ENCODE measurements around the gene PREP.
"Not testable (repeated sequence)": the region's sequence is repeated elsewhere in the genome, so short reads cannot be mapped to it uniquely, and the experiment has no call there.

The PREP gene

DNA sequence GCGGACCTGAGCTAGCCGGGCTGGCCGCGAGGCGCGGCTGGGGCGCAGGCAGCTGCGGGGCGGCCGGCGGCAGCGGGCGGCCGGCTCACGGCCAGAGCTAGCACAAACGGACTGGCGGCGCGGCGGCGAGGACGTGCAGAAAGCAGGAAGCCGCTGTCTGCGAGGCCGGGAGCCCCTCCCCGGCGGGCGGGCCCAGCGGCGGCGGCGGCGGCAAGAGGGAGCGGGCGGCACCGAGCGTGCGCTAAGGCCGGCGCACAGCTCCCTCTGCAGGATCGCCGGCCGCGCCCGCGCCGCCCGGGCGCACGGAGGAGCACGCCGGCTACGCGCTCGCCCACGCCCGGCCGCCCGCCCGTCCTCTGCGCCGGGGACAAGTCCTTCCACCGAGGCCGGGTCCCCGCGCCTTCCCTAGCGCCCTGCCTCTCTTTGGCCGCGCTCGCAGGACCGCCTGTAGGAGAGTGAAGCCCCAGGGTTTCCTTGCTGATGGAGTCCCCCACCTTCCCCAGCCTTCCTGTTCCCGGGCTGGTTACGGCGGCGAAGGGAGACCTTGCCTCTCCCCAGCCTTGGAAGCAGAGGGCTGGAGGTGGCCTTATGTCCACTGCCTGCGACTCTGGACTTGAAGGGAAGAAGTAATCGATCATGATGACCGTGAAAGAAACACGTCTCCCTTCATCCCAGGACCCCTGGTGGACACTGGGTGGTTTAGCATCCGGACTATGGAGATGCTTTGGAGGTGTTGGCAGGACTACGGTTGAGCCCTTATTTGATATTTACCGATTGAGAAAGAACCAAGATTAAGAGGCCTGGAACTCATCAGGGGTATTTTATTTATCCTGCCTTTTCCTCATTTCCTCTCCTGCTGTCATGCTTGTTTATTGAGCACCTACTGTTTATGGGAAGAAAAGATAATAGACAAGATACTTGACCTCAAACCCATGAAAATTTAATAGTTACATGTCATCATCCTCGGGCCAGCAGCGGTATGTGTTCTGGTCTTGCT, at the start of gene PREP:
TSS of gene PREP (minus strand) at position 144 of the 997 bp plus-strand sequence. CDS start 191 bp downstream, outside the sequence.
- DNase-seq (ENCODE audit: low spot score) = peak; percentile 81

DNA sequence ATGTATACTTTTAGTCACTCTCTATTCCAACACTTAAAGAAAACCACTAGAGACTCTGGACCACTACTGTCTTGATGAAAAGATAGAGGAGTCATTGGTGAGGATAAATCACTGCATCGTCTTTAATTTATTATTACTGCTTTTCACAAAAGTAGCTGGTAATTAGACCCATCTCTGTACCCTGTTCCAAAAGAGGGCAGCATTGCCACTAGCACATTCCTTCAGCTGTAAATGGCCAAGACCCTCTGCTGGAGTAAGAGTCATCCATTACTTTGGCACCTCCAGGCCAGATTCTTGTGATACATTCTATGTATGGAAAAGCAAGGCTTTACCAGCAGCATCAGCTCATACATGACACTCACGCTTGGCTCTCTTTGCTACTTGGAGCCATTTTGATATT, 49.5 kb upstream of the PREP start:
- no peak for DNase-seq (ENCODE audit: low spot score)

DNA sequence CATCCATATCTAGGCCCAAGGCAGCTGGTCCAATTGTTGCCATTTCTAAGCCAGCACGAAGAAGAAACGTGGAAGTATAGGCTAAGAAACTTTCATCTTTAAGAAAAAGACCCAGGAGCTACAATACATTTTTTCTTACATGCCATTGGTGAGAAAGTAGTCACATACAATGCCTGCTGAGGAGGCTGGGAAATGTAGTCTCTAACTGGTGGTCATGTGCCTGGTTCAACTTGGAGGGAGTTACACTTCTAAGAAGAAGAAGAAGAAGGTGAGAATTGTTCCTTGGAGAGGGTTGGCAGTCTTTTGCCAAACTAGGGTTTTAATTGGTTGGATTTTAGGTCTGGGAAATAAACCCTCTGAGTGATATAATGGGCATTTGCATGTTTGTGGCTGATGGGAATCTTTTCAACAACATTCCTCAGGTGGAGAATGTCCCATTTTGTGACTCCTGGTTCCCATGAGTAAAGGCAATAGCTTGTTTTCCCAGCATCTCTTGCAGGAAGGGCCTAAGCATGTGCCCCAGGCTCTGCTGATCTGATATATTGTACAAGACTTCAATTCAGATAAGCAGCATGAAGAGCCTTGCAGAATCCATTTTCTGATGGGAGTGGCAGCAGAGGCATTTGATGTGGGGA, 47.0 kb upstream of the PREP start:
- DNase-seq (ENCODE audit: low spot score) = no peak

DNA sequence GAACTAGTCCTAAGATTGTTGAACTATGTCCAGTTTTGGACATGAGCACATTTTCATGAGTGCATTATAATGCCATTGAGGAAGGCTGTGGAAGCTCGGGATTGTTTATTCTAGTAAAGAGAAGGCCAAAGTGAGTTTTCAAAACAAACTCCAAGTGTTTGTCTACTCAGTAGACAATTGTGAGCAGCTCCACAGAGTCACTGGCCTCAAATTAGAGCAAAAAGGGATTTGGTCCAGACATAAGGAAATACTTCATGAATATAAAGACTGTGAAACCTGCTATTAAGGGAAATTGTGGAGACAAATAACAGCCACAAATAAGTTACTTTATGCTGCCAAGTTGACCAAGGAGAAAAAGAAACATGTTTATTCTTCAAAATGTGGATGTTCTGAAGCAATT, 42.6 kb upstream of the PREP start:
- DNase-seq (ENCODE audit: low spot score) = no peak

DNA sequence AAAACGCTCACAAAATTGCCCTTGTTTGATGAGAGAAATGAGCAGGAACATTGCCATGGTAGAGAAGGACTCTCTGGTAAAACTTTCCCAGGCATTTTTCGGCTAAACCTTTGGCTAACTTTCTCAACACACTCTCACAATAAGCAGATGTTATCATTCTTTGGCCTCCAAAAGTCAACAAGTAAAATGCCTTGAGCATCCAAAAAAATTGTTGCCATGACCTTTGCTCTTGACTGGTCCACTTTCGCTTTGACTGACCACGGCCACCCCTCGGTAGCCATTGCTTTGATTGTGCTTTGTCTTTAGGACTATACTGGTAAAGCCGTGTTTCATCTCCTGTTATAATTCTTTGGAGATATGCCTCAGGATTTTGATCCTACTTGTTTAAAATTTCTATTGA, 41.1 kb upstream of the PREP start:
- DNase-seq (ENCODE audit: low spot score) = no peak

DNA sequence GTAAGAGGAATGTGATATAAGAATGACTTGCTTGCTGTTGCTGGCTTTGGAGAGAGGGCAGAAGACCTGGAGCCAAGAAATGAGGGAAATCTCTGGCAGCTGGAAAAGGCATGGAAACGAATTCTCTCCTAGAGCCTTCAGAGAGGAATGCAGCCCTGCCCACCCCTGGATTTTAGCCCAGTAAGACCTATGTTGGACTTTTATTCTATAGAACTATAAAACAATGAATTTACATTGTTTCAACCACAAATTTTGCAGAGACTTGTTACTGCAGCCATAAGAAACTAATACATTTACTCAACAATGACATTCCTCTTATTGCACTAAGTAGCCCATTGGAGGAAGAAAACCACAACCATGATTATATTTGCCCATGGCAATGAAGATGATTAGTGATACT, 39.5 kb upstream of the PREP start:
- no peak for DNase-seq (ENCODE audit: low spot score)

DNA sequence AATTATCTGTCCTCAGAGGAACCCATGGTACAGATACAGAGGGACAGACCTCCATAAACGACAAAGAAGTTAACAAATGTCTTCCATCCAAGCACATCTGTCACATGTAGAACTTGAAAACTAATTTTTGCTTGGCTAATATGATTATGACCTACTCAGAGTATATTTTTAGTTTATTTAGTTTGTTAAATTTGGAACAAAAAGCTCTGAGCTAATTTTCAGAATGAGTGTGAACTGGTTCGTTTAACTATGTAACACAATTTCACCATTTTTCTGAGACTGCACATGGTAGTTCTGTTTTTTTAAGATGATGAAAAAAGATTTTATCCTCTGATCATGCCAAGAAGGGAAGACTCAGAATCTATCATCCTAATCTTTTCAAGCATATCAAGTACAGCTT, 34.4 kb upstream of the PREP start:
- no peak for DNase-seq (ENCODE audit: low spot score)

DNA sequence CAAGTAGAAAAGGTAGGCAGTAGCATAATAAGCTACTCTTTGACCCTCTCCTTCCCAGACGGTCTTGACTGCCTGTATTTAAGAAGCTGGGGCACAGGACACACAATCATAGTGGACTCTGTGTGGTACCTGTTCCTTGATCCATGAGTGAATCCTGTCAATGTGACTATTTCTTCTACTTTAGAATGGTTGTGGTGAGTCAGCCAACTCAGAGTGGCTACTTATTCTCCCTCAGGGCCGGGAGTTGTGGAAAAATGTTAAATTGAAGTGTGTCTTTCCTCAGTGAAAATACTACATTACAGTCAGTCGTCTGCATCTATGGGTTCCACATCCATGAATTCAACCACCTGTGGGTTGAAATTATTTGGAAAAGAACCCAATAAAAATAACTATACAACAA, 30.8 kb upstream of the PREP start:
- no peak for DNase-seq (ENCODE audit: low spot score)

DNA sequence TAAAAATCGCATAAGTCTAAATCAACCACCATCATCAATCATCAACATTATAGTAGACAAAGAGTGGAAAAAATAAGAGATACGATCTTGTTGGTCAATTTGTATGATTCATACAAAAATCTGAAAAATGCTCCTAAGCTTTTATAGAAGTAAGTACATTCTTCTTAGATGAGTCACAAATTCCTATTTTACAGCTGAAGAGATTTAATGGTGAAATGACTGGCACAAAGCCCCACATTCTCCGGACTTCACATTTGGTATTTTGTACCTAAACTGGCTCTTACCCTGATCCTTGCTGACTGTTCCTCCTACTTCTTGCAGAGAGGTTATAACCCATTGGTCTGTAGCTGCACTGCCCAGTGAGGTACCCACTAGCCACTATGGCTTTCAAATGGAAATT, 29.9 kb upstream of the PREP start:
- DNase-seq (ENCODE audit: low spot score) = no peak

DNA sequence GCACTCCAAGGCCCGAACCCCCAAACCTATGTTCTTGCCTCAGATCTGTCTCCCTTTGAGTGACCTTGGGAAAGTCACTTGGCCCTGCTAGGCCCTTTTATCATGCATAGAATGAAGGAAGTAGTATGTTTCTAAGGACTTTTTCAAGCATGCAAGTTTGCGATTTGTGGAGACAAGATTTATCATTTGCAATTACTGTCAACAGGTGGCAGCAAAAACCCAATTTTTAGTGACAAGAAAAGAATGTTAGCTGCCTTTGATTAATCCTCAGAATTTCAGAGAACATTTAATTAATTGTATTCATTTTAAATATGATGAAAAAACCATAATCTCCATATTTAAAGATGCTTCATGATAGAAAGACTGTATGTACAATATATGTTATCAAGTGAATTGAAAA, 28.3 kb upstream of the PREP start:
- peak; percentile 63 for DNase-seq (ENCODE audit: low spot score)

DNA sequence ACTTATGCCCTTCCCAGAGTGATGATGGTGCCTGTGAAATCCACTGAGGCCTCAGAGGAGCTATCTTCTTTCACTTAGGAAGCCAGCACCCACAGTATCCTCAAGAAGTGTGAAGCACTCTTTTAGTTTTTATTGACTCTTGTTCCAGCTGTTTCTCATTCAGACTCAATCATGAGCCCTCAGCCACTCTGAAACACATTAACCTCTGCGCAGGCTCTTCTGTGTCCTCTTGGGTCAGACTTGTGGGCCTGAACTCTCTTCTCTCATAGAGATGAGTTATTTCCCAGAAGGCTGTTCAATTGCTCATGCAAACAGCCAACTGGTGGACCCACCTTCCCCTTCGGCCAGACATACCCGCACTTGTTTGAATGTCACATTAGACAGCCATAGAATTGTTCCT, 27.8 kb upstream of the PREP start:
- no peak for DNase-seq (ENCODE audit: low spot score)

DNA sequence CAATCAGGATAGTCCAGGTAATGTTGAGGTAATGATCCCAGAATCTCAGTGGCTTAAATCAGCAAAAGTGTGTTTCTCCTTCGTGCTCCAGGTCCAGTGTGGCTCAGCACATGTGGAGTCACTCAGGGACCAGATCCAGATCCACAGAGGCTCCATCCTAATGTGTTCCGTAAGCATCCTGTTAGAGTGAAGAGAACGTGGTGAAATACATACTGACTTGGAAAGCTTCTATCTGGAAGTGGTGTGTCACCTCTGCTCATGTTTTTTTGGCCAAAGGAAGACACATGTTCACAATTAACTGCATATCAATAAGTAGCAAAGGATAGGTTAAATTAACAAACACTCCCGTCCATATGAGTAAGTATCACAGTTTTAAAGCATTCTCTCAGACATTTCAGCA, 26.8 kb upstream of the PREP start:
- DNase-seq (ENCODE audit: low spot score) = no peak

DNA sequence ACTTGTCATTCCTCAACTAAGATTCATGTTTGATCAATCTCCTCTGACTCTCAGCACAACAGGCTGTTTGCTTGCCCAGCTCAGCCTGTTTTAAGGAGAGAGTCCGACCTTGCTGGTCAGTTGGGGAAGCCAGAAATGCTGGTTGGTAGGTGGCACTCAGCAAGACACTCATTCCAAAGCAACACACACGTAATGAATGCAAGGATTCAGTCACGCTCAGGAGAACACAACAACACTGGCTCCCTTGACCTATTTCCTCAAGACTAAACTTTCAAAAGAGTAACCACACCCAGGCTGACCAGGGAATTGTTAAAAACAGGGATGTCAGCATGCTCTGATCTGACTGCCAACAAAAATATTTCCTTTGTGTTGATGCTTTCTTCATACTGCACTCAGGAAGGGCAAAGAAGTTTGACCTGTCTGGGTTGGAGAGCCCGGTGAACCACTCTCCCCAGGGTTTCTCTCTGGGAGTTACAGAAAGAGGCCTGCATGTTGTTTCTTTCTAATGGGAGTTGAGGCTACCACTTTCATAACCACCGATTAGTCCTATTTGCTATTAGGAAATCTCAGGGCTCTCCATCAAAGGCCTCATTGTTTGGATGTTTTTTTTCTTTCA, 25.6 kb upstream of the PREP start:
- DNase-seq (ENCODE audit: low spot score) = no peak

DNA sequence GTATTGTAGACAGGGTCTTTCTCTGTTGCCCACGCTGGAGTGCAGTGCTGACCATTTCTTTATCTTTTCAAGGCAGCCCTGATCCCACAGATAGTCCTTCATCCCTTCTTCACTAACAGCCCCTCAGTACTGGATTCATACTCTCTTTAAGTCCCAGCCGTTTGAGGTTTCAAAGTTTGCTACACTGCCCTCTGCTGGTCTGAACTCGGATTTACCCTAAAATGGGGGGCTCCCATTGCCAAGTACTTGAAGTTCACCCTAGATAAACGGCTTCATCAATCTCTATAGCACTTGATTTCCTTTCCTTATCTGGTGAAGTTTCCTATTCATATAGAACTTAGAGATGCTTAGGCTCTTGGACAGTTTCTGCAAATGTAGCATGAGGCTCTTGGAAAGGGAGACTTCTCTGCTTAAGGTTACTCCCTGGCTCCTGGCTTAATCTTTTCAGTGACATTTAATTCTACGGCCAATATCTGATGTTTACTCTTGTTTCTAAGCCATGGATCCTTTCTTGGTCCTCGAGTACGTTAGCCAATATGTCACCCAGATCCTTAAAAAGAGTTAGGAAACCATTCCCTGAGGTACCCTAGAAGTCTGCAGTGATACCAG, 21.4 kb upstream of the PREP start:
- peak; percentile 69 for DNase-seq (ENCODE audit: low spot score)

DNA sequence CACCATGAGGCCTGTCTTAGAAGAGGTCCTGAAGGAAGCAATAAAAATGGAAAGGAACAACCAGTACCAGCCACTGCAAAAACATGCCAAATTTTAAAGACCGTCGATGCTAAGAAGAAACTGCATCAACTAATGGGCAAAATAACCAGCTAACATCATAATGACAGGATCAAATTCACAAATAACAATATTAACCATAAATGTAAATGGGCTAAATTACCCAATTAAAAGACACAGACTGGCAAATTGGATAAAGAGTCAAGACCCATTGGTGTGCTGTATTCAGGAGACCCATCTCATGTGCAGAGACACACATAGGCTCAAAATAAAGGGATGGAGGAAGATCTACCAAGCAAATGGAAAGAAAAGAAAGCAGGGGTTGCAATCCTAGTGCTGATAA, 14.1 kb upstream of the PREP start:
- not testable (repeated sequence) for DNase-seq (ENCODE audit: low spot score)

DNA sequence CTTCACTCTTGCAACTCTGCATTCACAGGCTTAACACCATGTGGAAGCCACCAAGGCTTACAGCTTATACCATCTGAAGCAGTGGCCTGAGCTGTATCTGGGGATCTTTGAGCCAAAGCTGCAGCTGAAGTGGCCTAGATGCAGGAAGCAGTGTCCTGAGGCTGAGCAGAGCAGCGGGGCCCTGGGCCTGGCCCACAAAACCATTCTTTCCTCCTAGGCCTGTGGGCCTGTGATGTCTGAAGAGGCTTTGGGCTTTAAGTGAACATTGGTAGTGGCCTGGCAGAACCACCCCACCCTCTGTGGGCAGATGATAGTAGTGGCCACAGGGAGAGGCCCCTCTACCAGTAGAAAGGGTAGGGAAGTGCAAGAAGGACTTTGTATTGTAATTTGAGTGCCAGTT, 6.9 kb upstream of the PREP start:
- no peak for DNase-seq (ENCODE audit: low spot score)

DNA sequence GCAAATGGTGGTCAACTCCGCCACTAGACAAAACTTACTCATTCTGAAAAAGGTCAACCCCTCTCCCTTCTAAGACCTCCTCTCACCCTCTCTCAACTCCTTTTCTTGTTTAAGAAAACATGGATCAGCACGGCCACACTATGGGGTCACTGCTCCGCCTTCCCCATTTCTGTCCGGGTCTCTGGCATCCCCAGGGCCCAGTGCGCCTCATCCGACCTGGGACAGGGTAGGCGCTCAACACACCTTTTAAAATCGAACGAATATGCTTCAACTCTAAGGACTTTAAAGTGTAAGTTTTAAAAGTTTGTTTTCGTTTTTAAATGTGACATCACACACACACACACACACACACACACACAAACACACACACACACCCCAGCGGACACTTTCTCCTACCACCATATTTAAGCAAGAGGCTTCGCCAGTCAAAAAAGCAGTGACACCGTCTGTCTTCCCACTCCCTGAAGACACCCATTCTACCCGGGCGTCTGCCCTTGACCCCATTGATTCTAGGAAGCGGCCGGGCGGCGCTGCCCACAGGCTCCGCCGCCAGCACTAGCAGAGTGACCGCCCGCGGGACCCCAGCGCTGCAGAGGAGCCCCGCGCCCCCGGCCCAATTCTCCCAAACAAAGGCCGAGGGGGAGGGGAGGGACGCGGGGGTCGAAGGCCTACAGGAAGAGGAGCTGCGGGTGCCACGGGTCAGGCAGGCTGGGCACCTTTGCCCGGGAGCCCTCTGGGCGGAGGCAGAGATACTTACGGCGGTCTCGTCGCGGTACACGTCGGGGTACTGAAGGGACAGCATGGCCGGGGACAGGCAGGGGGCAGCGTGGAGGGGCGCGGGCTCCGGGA, 568 bp downstream of the PREP start:
- DNase-seq (ENCODE audit: low spot score) = peak; percentile 44

DNA sequence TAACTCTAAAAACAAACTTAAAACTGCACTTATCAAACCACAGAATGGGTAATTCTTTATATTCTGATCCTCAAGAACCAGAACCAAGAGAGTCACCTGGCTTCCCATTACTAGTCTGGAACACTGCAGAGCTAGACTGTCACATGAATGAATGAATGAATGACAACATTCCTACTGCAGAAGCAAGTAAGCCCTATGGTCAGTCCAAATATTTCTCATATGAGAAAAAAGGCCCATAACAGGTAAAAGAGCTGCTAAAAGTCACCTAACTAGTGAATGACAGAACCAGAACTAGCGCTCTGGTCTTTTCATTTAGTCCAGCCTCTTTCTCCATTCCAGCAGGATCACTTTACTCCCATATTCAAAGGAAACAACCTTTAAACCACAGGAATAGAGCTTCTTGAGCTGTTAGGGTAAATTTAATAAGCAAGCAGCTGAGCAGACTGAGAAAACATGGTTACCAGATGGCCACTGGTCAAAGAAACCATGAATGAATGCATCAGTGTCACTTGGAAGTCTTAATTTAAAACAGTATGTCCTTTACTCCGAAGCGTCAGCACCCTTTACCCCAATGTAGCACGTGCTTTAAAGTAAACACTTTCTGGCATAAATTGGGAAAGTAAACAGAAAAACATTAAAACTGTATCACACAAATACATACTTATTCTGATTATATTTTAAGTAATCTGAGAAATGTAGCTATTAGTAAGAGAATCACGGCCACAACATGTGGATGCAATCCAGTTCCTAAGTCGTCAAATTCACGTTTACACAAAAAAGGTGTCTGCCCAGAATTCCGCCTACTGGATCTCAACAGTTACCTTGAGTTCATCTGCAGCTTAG, 1.4 kb downstream of the PREP start:
- DNase-seq (ENCODE audit: low spot score) = no peak

DNA sequence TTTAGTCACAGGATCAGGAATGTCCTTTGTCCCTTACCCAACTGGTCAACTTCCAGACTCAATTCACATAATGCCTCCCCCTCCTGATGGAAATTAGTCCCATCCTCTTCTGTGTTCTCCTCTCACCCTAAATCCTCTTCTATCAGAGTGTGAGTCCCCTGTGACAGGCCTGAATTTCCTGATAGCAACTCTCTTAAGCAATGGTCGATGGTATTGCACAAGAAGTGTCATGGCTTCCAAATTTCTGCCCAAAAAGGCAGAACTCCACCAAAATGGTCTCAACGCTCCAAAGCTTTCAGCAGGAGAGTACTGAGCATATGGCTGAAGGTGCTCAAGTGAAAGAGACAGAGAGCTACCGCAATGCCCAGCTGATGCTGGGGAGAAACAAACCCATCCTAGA, 2.4 kb downstream of the PREP start:
- no peak for DNase-seq (ENCODE audit: low spot score)

DNA sequence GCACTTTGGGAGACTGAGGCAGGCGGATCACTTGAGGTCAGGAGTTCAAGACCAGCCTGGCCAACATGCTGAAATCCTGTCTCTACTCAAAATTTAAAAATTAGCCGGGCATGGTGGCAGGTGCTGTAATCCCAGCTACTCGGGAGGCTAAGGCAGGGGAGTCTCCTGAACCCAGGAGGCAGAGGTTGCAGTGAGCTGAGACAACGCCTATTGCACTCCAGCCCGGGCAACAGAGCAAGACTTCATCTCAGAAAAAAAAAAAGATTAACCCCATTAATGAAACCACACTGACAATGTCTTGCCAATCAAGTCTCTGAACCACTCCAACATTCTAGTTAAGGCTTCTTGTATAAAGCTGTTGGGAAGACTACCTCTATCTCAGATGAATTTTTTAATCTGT, 4.0 kb downstream of the PREP start:
- DNase-seq (ENCODE audit: low spot score) = no peak

DNA sequence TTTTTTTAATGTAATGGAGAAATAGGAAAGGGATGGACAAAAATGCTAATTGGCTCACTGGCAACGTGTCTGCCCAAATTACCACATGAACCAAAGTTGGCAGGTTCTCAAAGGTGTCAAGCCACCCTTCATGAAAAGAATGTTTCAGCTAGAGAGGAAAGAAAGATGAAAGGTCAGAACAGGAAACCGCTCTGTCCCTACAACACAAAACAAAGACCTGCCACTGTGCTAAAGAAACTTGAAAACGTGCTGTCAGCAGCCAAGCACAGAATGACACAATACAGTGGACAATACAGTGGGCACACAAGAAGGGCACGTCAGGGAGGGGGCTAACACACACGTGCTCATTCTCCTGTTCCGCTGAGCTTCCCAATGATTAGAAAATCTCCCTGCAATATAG, 4.9 kb downstream of the PREP start:
- peak; percentile 4 for DNase-seq (ENCODE audit: low spot score)
